HG03520 (cell line): ENCODE data around the gene SCN10A.

Experiments used
- ATAC-seq: cut with Tn5 transposase; IDR thresholded peaks from one replicate; pipeline ENCODE4 v1.9.1; 2021; ENCODE audit warnings: mild to moderate bottlenecking, moderate library complexity; ENCODE audit not compliant: unreplicated experiment

The SCN10A gene

GRCh38 chr3:38722781-38723568 is 93.0 kb downstream of the SCN10A start:
- no peak for ATAC-seq

- no peak for ATAC-seq
Measured at GRCh38 chr3:38721207-38721772, 94.7 kb downstream of the SCN10A start.

GRCh38 chr3:38720465-38720864 is 95.6 kb downstream of the SCN10A start:
- no peak for ATAC-seq

GRCh38 chr3:38717355-38718240 is 98.4 kb downstream of the SCN10A start:
- no peak for ATAC-seq

GRCh38 chr3:38713121-38713520 is 102.9 kb downstream of the SCN10A start:
- no peak for ATAC-seq

- no peak for ATAC-seq
Measured at GRCh38 chr3:38711321-38711720, 104.7 kb downstream of the SCN10A start.

GRCh38 chr3:38707730-38708129 is 108.3 kb downstream of the SCN10A start:
- no peak for ATAC-seq

- ATAC-seq = no peak
Measured at GRCh38 chr3:38706961-38707360, 109.1 kb downstream of the SCN10A start.

GRCh38 chr3:38702231-38702630 is 113.8 kb downstream of the SCN10A start:
- ATAC-seq = no peak

- ATAC-seq = no peak
Measured at GRCh38 chr3:38698760-38699159, 117.3 kb downstream of the SCN10A start.

GRCh38 chr3:38698061-38698460 is 118.0 kb downstream of the SCN10A start:
- no peak for ATAC-seq

GRCh38 chr3:38696034-38696433 is 120.0 kb downstream of the SCN10A start:
- no peak for ATAC-seq

GRCh38 chr3:38690185-38690584 is 125.8 kb downstream of the SCN10A start:
- no peak for ATAC-seq

- ATAC-seq = no peak
Measured at GRCh38 chr3:38689774-38690173, 126.2 kb downstream of the SCN10A start.

- ATAC-seq = no peak
Measured at GRCh38 chr3:38689346-38689745, 126.7 kb downstream of the SCN10A start.

- no peak for ATAC-seq
Measured at GRCh38 chr3:38687321-38687720, 128.7 kb downstream of the SCN10A start.

- no peak for ATAC-seq
Measured at GRCh38 chr3:38684546-38684945, 131.5 kb downstream of the SCN10A start.

GRCh38 chr3:38669668-38670067 is 146.3 kb downstream of the SCN10A start:
- no peak for ATAC-seq

GRCh38 chr3:38662544-38662943 is 153.5 kb downstream of the SCN10A start:
- no peak for ATAC-seq

GRCh38 chr3:38658841-38659240 is 157.2 kb downstream of the SCN10A start:
- ATAC-seq = no peak

GRCh38 chr3:38657369-38657768 is 158.6 kb downstream of the SCN10A start:
- no peak for ATAC-seq
